22Rv1 (cell line): Measurements from ENCODE around the gene SIDT1.

Experiments used
- H3K27ac ChIP-seq: fragments of 450-650 bp; 2 replicates; pipeline ENCODE4 v1.5.1; 2017
- CTCF ChIP-seq: fragments of 450-650 bp; IDR thresholded peaks from 2 replicates; pipeline ENCODE4 v1.5.1; 2017; ENCODE audit warnings: mild to moderate bottlenecking
- ZFX ChIP-seq: fragments of 450-650 bp; IDR thresholded peaks from 2 replicates; pipeline ENCODE4 v1.6.1; 2017; ENCODE audit warnings: antibody characterized with exemption, borderline replicate concordance

SIDT1 gene

GRCh38 chr3:113545594-113545993 is 13.2 kb downstream of the SIDT1 start:
- no peak overlapping the region for H3K27ac ChIP-seq
- TF ChIP-seq ZFX (no peak), CTCF (no peak)

- TF ChIP-seq ZFX (no peak), CTCF (no peak)
- H3K27ac ChIP-seq: no peak overlapping the region
Observed at GRCh38 chr3:113546414-113546893, 14.1 kb downstream of the SIDT1 start.

- no peak overlapping the region for H3K27ac ChIP-seq
- TF ChIP-seq ZFX (no peak), CTCF (no peak)
Observed at GRCh38 chr3:113548501-113548900, 16.1 kb downstream of the SIDT1 start.

GRCh38 chr3:113551820-113552219 is 19.5 kb downstream of the SIDT1 start:
- TF ChIP-seq CTCF (no peak), ZFX (no peak)
- no peak overlapping the region for H3K27ac ChIP-seq

GRCh38 chr3:113552851-113553250 is 20.5 kb downstream of the SIDT1 start:
- no peak for TF ChIP-seq CTCF
- TF ChIP-seq ZFX: no peak
- no peak overlapping the region for H3K27ac ChIP-seq

GRCh38 chr3:113555138-113555537 is 22.8 kb downstream of the SIDT1 start:
- TF ChIP-seq CTCF: no peak
- no peak for TF ChIP-seq ZFX
- no peak overlapping the region for H3K27ac ChIP-seq

GRCh38 chr3:113556316-113556945 is 24.1 kb downstream of the SIDT1 start:
- TF ChIP-seq ZFX (no peak), CTCF (no peak)
- H3K27ac ChIP-seq: no peak overlapping the region
